Smooth muscle cell (in vitro differentiated cells): ENCODE results near the gene IDNK. TPM values are rescaled to one million over a fixed set of nuclear protein-coding genes. Genes with fewer than 3 reads are reported as not detected.

Experiments used
- DNase-seq: peaks from one replicate; lab custom pipeline; 2025; ENCODE audit not compliant: unreplicated experiment; lab: John Stamatoyannopoulos, UW
- H2AFZ ChIP-seq: fragments of 200-600 bp; sonication (generic); 2 replicates; pipeline ENCODE4 v1.6.0; 2016; ENCODE audit warnings: antibody characterized with exemption, low read depth, mild to moderate bottlenecking
- H3F3A ChIP-seq: fragments of 200-600 bp; sonication (generic); 2 replicates; pipeline ENCODE4 v1.6.0; 2017; ENCODE audit warnings: antibody characterized with exemption, low read depth
- H3K27ac ChIP-seq: fragments of 200-600 bp; sonication (generic); 2 replicates; pipeline ENCODE4 v1.5.1; 2016; ENCODE audit warnings: low read depth, mild to moderate bottlenecking
- H3K27me3 ChIP-seq: fragments of 200-600 bp; sonication (generic); 2 replicates; pipeline ENCODE4 v1.6.1; 2016; ENCODE audit warnings: low read depth, mild to moderate bottlenecking
- H3K36me3 ChIP-seq: fragments of 200-600 bp; sonication (generic); 2 replicates; pipeline ENCODE4 v1.5.1; 2016; ENCODE audit warnings: low read depth
- H3K4me1 ChIP-seq: fragments of 200-600 bp; sonication (generic); 2 replicates; pipeline ENCODE4 v1.5.1; 2016; ENCODE audit warnings: low read depth
- H3K4me2 ChIP-seq: fragments of 200-600 bp; sonication (generic); 2 replicates; pipeline ENCODE4 v1.6.0; 2016; ENCODE audit warnings: mild to moderate bottlenecking
- H3K4me3 ChIP-seq: fragments of 200-600 bp; sonication (generic); 2 replicates; pipeline ENCODE4 v1.5.1; 2016; ENCODE audit warnings: mild to moderate bottlenecking
- H3K79me2 ChIP-seq: fragments of 200-600 bp; sonication (generic); 2 replicates; pipeline ENCODE4 v1.6.0; 2016; ENCODE audit warnings: low read depth, mild to moderate bottlenecking
- H3K9ac ChIP-seq: fragments of 200-600 bp; sonication (generic); 2 replicates; pipeline ENCODE4 v1.6.0; 2016; ENCODE audit warnings: low read depth
- H3K9me3 ChIP-seq: fragments of 200-600 bp; sonication (generic); replicated peaks from 2 replicates; pipeline ENCODE4 v1.5.1; 2016; ENCODE audit warnings: low read depth
- H4K20me1 ChIP-seq: fragments of 200-600 bp; sonication (generic); 2 replicates; pipeline ENCODE4 v1.6.0; 2016; ENCODE audit warnings: low read depth
- WGBS: methylation state at CpG from one replicate; pipeline ENCODE4 v1.1.7; 2016; ENCODE audit warnings: low lambda C conversion rate; 5-methylcytosine and 5-hydroxymethylcytosine counted together
- polyA plus RNA-seq: library from polyadenylated mRNA; unstranded; fragments of >200 nt; fragmentation: Nextera tagmentation; extraction: Ambion mirVana; gene quantifications from 2 replicates; pipeline ENCODE4 v1.2.1, GENCODE V29; 2016
- total RNA-seq: library from RNA; depleted of rRNA; stranded (reverse); fragments of >200 nt; gene quantifications from 2 replicates; pipeline ENCODE4 v1.2.3, GENCODE V29; 2014
- TF ChIP-seq, protein P1 (sequence below): fragments of 200-600 bp; sonication (generic); IDR thresholded peaks from 2 replicates; pipeline ENCODE4 v1.5.1; 2017; ENCODE audit warnings: borderline replicate concordance, mild to moderate bottlenecking, antibody characterized with exemption; ENCODE audit not compliant: insufficient read depth, poor library complexity, severe bottlenecking

IDNK gene
- total and polyA plus RNA-seq, 2 experiments from 2014 or later = 1.1 to 2.1 TPM

DNA sequence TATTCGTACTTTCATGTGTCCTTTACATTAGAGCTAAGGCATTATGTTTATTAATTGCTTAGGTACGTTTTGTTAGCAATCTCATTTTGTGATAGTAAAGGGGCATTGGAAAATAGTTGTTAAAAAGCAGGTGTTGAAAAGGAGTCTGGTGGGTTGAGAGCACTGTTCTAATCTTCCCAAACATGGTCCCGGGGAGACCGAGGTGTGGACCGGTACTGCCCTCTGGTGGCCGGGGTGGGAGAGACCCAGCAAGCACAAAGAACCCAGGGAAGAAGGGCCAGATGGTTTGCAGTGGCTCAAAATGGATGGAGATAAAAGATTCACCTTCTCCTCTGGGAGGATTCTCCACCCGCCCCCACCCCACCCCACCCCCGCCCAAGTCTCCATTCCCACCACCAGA lies 26.1 kb downstream of the IDNK start:
- H3K27me3 ChIP-seq = no peaks in the 10 kb centered on the region
- no peak for DNase-seq
- TF ChIP-seq, protein P1, sequence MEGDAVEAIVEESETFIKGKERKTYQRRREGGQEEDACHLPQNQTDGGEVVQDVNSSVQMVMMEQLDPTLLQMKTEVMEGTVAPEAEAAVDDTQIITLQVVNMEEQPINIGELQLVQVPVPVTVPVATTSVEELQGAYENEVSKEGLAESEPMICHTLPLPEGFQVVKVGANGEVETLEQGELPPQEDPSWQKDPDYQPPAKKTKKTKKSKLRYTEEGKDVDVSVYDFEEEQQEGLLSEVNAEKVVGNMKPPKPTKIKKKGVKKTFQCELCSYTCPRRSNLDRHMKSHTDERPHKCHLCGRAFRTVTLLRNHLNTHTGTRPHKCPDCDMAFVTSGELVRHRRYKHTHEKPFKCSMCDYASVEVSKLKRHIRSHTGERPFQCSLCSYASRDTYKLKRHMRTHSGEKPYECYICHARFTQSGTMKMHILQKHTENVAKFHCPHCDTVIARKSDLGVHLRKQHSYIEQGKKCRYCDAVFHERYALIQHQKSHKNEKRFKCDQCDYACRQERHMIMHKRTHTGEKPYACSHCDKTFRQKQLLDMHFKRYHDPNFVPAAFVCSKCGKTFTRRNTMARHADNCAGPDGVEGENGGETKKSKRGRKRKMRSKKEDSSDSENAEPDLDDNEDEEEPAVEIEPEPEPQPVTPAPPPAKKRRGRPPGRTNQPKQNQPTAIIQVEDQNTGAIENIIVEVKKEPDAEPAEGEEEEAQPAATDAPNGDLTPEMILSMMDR = peak; percentile 62
- H3K9me3 ChIP-seq = no peaks in the 10 kb centered on the region
- H3K27ac ChIP-seq = no peak overlapping the region
- no peak overlapping the region for H3K4me3 ChIP-seq
- H3K9ac ChIP-seq = no peak overlapping the region
- H4K20me1 ChIP-seq = no peaks in the 10 kb centered on the region
- no peaks in the 10 kb centered on the region for H3F3A ChIP-seq
- no peak overlapping the region for H2AFZ ChIP-seq
- WGBS = 40% methylated on average over 8 of the region's 8 CpGs
- H3K4me1 ChIP-seq = no peaks in the 10 kb centered on the region
- H3K36me3 ChIP-seq = peaks cover 9% of the 10 kb centered on the region
- no peak overlapping the region for H3K4me2 ChIP-seq
- no peaks in the 10 kb centered on the region for H3K79me2 ChIP-seq

DNA sequence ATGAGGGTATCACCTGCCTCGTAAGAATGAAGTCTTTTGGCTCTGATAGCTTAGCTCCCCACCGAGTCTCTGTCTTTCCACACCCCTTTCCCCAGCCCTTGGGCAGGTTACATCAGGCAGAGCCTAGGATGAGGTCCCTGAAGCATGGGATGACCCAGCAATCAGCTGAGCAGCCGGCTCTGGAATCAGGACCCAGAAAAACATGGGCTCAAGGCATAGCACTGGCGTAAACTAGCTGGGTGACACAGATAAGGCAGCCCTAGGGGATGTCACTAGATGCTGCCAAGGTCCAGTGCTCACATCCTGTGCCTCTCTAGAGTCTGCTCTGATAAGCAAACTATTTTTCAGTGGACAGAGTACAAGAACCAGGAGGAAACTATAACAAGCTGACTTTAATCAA lies 26.6 kb downstream of the IDNK start:
- no peaks in the 10 kb centered on the region for H3F3A ChIP-seq
- H2AFZ ChIP-seq = no peak overlapping the region
- no peaks in the 10 kb centered on the region for H3K27me3 ChIP-seq
- H3K4me2 ChIP-seq = no peak overlapping the region
- no peaks in the 10 kb centered on the region for H4K20me1 ChIP-seq
- TF ChIP-seq, protein P1 = no peak
- WGBS = 75% methylated on average over 4 of the region's 4 CpGs
- no peaks in the 10 kb centered on the region for H3K79me2 ChIP-seq
- no peak overlapping the region for H3K9ac ChIP-seq
- H3K9me3 ChIP-seq = no peaks in the 10 kb centered on the region
- H3K36me3 ChIP-seq = peaks cover 9% of the 10 kb centered on the region
- H3K4me1 ChIP-seq = no peaks in the 10 kb centered on the region
- no peak for DNase-seq
- no peak overlapping the region for H3K4me3 ChIP-seq
- H3K27ac ChIP-seq = no peak overlapping the region

DNA sequence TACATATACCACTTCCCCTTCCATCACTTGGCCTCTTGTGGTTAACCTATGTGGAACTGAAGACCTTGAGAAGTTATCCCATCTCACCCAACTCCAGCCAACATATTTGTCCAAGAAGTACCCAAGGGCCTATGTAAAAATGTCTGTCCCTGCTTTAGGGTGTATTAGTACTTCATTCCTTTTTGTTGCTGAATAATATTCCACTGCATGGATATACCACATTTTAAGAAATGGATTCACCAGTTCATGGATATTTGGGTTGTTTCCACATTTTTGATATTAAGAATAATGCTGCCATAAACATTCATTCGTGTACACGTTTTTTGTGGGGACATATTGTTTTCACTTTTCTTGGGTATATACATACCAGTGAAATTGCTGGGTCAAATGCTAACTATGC lies 28.6 kb downstream of the IDNK start:
- H3K4me1 ChIP-seq = no peaks in the 10 kb centered on the region
- no peaks in the 10 kb centered on the region for H3K27me3 ChIP-seq
- WGBS = 98% methylated on average over 2 of the region's 2 CpGs
- no peak overlapping the region for H3K27ac ChIP-seq
- H4K20me1 ChIP-seq = no peaks in the 10 kb centered on the region
- peaks cover 9% of the 10 kb centered on the region for H3K36me3 ChIP-seq
- H3K4me2 ChIP-seq = no peak overlapping the region
- no peaks in the 10 kb centered on the region for H3F3A ChIP-seq
- no peak overlapping the region for H2AFZ ChIP-seq
- H3K9me3 ChIP-seq = no peaks in the 10 kb centered on the region
- no peak overlapping the region for H3K9ac ChIP-seq
- no peak for DNase-seq
- H3K4me3 ChIP-seq = no peak overlapping the region
- TF ChIP-seq, protein P1 = no peak
- no peaks in the 10 kb centered on the region for H3K79me2 ChIP-seq

DNA sequence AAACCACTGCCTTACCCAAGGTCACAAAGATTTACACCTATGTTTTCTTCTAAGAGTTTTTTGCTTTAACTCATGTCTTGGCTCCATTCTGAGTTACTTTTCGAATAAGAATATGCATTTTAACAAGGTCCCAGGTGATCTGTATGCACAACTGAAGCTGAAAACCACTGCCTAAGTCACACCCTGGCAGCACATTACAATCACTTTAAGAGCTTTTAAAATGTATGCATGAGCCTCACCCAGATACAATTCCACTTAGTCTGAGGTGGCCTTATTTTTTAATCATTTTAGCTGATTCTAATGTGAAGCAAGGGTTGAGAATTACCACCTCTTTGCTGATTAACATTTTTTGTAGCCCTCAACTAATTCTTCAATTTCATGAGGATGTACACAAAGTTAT lies 29.5 kb downstream of the IDNK start:
- no peaks in the 10 kb centered on the region for H4K20me1 ChIP-seq
- no peaks in the 10 kb centered on the region for H3K27me3 ChIP-seq
- DNase-seq = no peak
- TF ChIP-seq, protein P1 = no peak
- 96% methylated on average over 1 of the region's 1 CpG for WGBS
- no peaks in the 10 kb centered on the region for H3K79me2 ChIP-seq
- no peak overlapping the region for H3K4me2 ChIP-seq
- H3K4me3 ChIP-seq = no peak overlapping the region
- H3K4me1 ChIP-seq = no peaks in the 10 kb centered on the region
- H3K9me3 ChIP-seq = no peaks in the 10 kb centered on the region
- no peak overlapping the region for H3K27ac ChIP-seq
- H3F3A ChIP-seq = no peaks in the 10 kb centered on the region
- H3K36me3 ChIP-seq = peaks cover 9% of the 10 kb centered on the region
- no peak overlapping the region for H2AFZ ChIP-seq
- H3K9ac ChIP-seq = no peak overlapping the region
